LNCaP clone FGC (cell line): ENCODE data around the gene PPP2R1B.

Source experiments
- DNase-seq: peaks from one replicate; pipeline ENCODE4 v3.0.0-alpha.2; 2011; ENCODE audit warnings: low read depth
- H3K4me3 ChIP-seq: 2 replicates; pipeline ENCODE4 v1.5.1; 2011; ENCODE audit warnings: mild to moderate bottlenecking, low read depth, low read length, control low read depth
- CTCF ChIP-seq: IDR thresholded peaks from 2 replicates; pipeline ENCODE4 v1.5.1; 2012; ENCODE audit warnings: mild to moderate bottlenecking; ENCODE audit not compliant: control insufficient read depth, insufficient read depth; ENCODE audit errors: extremely low read depth

PPP2R1B gene

DNA sequence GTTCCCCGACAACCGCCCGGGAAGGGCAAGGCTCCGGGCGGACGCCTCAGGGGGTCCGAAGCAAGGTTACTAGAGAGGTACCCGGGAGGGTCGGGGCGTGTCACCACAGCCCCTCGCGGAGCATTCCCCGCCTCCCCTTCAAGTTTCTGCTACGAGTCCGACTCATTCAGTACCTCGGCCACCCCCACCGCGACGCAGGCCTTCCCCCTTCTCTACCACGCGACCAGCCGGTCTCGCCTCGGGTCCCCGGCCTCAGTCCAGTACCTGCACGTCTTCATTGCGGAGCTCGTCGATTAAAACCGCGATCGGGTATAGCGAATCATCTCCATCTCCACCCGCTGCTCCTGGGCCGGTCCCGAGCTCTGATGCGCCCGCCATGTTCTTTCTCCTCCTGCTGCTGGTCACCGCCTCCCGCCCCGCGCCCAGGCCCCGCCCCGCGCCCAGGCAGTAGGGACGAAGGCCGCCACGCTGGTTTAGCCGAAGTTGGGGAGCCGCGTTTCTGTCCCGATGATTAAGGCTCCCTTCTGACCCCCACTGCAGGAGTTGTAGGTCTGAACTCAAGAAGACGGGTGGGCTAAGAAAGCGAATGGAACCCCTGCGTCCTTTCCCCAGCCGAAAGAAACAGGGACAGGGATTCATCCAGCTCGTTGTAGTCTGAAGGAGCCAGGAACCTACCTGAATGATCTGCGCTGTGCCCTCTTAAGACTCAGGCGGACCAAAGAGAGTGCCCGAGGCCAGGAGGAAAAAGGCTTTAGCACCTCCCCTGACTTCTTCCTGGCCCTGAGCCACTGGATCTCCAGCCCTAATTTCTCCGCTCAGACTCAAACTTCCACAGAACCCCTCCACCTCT, at the start of gene PPP2R1B:
TSS of gene PPP2R1B (minus strand) at position 406 of the 850 bp plus-strand sequence. CDS start at position 378, 28 bp downstream.
- peak; percentile 69 for DNase-seq
- peak within 1 kb of the TSS; percentile 90 for H3K4me3 ChIP-seq
- no peak for TF ChIP-seq CTCF

- H3K4me3 ChIP-seq: no peak overlapping the region
- no peak for DNase-seq
- TF ChIP-seq CTCF: no peak
Measured at GRCh38 chr11:111815489-111815888, 49.3 kb upstream of the PPP2R1B start.

DNA sequence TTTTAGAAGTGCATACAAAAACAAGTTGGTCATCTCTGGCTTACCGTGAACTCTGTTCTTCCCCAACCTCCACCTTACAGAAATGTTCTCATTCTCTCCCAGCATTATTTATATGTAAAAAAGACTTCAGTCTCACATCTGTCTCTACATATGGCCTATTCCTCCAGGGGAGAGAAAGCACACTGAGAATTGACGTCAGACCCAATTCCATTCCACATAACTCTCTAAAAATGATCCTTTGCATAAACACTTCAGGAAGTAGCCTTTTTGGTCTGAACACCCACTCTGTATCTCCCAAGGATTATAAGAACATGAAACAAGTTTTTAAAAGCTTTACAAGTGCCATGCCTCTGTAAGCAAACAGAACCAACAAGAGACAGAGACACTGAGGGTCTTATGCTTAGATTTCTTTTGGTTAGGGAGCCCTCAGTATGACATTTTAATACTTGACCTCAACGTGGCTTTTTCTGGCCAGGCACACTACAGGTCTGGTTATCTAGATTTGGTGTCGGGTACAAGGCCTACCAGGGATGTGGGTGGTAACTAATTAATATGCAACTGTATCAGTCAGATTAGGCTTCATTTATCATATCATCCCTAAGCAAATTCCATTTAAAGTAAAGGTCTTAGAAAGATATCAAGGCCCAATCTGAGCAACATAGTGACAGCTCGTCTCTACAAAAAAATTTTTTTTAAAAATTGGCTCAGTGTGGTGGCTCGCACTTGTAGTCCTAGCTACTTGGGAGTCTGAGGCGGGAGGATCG, 48.5 kb upstream of the PPP2R1B start:
- DNase-seq: no peak
- no peak for TF ChIP-seq CTCF
- no peak overlapping the region for H3K4me3 ChIP-seq

DNA sequence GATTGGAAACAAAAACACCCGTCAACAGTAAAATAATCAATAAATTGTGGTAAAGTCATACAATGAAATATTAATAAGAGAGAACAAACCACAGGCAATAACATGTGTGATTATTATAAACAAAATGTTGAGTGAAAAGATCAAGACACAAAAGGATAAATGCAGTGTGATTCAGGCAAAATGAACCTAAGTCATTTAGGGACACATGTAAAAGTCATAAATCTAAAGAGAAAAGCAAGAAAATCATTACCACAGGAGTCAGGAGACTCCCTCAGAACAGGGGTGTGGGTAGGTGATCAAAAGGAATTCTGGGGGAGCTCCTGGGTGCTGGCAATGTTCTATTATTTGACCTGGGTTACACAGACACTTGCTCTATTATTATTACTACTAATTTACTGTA, 47.9 kb upstream of the PPP2R1B start:
- no peak for TF ChIP-seq CTCF
- no peak for DNase-seq
- H3K4me3 ChIP-seq: no peak overlapping the region

- H3K4me3 ChIP-seq: no peak overlapping the region
- TF ChIP-seq CTCF: no peak
- no peak for DNase-seq
Measured at GRCh38 chr11:111812211-111812610, 46.0 kb upstream of the PPP2R1B start.

DNA sequence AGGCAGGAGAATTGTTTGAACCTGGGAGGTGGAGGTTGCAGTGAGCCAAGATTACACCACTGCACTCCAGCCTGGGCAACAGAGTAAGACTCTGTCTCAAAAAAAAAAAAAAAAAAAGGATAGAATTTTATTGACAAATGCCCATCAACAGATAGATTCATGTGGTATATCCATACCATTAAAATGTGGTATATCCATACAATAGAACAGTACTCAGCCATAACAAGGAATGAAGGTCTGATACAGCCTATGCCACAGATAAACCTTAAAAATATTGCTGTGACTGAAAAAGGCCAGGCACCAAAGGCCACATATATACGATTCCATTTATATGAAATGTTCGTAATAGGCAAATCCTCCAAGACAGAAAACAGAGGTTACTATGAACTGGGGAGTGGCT, 45.3 kb upstream of the PPP2R1B start:
- no peak for TF ChIP-seq CTCF
- no peak overlapping the region for H3K4me3 ChIP-seq
- no peak for DNase-seq
